ENCODE results near the gene MTG1.
"Not testable (repeated sequence)": the region's sequence is repeated elsewhere in the genome, so short reads cannot be mapped to it uniquely, and the experiment has no call there.

MTG1 gene

DNA sequence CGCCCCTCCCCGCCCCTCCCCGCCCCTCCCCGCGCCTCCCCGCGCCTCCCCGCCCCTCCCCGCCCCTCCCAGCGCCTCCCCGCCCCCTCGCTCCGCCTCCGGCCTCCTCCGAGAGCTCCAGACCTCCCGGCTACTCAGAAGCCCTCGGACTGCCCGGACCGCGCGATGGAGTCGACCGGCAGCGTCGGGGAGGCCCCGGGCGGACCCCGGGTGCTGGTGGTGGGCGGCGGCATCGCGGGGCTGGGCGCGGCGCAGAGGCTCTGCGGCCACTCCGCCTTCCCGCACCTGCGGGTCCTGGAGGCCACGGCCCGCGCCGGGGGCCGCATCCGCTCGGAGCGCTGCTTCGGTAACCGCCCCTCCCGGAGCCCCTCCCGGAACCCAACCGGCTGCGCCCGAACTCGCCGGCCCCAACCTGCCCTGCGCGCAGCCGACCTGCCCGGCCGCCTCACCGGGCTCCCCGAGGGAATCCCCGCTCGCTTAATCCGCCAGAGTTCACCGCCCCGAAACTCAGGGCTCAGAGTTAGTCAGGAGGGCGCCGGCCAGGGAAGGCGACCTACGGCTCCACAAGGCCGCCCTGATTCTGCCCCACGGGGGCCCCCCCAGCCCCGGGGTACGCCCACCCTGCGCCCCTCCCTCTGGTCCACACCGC is 14.7 kb upstream of the MTG1 start, which contains the start of gene PAOX:
PAOX (plus strand) TSS at position 111 of the 649 bp plus-strand sequence; CDS start at position 166, 55 bp downstream.
- no peak for DNase-seq

DNA sequence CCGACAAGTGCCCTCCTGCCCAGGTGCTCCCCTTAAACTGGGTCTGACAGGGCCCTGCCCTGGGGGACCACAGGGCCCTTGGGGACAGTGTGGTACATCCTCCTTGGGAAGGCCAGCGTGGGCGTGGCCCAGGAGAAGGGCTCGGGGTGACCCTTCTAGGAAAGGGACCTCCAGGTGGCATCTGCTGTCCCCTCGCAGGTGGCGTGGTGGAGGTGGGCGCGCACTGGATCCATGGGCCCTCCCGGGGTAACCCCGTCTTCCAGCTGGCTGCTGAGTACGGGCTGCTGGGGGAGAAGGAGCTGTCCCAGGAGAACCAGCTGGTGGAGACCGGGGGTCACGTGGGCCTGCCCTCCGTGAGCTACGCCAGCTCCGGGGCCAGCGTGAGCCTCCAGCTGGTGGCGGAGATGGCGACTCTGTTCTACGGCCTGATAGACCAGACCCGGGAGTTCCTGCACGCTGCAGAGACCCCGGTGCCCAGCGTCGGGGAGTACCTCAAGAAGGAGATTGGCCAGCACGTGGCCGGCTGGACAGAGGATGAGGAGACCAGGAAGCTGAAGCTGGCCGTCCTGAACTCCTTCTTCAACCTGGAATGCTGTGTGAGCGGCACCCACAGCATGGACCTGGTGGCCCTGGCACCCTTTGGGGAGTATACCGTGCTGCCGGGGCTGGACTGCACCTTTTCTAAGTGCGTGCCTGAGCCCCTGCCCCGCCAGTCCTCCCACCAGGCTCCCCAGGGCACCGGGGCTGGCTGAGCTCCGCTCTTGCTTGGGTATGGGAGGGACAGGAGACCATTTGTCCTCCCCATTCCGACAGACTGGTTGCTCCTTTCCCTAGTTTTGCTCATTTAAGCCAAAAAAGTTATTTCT is 13.9 kb upstream of the MTG1 start:
- no peak for DNase-seq

DNA sequence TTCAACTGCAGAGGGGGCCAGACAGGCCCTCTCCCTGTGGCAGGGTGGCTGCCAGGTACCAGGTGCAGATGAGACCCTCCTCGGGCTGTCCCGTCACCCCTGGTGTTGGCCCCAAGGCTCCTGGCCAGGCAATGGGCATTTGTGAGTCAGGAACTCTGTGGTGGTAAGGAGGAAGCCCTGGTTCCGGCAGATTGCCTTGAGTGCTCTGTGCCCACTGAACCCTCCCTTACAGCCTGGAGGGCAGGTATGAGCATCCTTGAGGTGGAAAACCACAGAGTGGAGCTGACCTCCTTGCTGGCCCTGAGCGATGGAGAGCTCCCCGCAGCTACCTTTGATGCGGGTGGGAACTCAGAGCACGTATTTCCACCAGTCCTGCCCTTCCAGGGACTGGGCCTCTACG is 12.9 kb upstream of the MTG1 start:
- DNase-seq, result no peak

DNA sequence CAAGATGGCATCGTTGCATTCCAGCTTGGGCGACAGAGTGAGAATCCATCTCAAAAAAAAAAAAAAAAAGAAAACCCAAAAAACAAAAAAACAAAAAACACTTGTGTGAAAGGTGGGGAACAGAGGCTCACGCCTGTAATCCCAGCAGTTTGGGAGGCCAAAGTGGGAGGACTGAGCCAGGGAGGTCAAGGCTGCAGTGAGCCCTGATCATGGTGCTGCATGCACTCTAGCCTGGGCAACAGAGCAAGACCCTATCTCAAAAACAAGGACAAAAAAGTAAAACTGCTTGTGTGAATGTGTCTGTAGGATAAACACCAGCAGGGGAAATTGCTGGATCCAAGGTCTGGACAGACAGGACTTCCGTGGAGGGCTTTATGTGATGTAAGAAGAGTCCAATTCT is 10.4 kb upstream of the MTG1 start:
- no peak for DNase-seq

DNA sequence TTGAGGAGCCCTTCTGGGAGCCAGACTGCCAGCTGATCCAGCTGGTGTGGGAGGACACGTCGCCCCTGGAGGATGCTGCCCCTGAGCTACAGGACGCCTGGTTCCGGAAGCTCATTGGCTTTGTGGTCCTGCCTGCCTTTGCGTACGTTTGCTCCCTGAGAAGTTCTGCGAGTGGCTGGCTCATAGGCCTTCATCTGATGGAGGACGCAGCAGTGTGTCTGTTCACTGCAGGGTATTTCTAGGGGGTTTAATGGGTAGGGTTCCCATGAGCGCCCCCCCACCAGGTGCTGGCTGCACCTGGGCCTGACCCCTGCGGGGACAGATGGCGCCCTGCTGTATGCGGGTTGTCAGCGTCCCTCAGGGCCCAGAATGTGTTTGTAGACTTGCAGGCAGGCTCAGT is 9.9 kb upstream of the MTG1 start:
- DNase-seq, result no peak

DNA sequence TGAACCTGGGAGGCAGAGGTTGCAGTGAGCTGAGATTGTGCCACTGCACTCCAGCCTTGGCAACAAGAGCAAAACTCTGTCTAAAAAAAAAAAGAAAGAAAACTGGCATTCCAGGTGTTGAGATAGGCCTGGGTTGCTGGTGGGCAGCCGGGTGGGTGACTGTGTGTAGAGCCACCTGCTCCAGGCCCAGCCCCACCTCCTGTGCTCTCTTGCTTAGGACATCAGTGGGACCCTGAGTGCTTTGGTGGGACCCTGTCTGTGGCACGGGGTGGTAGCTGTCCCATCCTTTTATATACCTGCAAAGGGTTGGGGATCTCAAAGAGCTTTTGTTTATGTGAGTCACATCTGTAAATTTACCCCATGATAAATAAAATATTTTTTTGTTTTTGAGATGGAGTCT is 8.7 kb upstream of the MTG1 start:
- no peak for DNase-seq

DNA sequence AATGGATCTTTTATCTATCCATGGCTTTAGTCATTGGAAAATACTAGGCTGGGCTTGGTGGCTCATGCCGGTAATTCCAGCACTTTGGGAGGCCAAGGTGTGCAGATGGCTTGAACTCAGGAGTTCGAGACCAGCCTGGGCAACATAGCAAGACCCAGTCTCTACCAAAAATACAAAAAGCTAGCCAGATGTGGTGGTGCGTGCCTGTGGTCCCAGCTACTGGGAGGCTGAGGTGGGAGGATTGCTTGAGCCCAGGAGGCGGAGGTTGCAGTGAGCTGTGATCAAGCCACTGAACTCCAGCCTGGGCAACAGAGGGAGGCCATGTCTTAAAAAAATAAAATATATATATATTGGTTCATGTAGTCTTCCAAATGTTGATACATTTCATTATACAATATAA is 7.0 kb upstream of the MTG1 start:
- not testable (repeated sequence) for DNase-seq

DNA sequence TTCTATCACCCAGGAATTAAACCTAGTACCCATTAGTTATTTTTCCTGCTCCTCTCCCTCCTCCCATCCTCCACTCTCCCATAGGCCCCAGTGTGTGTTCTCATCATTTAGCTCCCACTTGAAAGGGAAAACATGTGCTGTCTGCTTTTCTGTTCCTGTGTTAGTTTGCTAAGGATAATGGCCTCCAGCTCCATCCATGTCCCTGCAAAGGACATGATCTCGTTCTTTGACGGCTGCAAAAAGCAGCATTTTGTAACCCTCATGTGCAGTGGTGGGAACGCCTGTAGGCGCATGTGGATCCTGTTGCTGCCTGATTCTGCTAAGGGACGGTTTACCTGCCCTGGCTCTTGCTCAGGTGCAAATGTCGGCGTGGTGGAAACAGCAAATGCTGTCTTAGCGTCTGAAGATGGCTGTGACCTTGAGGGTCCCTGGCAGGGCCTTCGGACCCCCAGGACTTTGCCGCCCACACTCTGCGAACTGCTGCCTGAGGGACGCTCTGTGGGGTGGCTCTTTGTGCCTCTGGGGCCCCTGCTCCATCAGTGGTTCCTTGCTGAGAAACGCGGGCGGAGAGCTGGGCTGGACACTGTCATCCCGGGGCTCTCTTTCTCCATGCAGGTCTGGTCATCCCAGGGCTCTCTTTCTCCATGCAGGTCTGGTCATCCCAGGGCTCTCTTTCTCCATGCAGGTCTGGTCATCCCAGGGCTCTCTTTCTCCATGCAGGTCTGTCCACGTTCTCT is 5.6 kb upstream of the MTG1 start:
- DNase-seq, result no peak

DNA sequence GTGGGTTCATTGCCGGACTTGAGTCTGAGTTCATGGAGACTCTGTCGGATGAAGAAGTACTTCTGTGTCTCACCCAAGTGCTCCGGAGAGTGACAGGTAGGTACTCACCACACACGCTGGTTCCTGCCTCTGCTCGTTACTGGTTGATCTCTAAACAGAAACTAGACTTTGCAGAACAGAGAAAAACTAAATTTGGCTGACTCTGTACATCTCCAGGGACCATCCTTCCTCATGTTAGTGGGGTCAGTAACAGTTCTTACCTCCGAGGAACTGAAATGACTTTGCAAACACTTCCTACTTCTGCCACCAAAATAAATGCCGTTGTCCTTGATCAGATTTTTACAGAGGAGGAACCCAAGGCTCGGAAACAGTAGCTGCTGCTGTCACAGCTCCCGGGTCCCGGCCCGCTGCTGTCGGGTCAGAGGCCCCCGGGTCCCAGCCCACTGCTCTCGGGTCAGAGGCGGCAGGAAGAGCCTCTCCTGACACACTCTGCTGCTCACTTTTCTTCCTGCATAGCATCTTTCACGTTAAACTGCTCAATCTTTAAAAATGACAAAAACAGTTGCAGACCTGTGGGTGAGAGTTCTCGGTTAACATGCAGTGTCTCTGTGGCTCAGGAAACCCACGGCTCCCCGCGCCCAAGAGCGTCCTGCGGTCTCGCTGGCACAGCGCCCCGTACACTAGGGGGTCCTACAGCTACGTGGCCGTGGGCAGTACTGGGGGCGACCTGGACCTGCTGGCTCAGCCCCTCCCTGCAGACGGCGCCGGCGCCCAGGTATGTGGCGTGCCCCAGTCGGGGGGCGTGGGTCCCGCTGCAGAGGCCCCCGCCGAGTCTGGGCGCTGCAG is 4.8 kb upstream of the MTG1 start:
- DNase-seq, result no peak

DNA sequence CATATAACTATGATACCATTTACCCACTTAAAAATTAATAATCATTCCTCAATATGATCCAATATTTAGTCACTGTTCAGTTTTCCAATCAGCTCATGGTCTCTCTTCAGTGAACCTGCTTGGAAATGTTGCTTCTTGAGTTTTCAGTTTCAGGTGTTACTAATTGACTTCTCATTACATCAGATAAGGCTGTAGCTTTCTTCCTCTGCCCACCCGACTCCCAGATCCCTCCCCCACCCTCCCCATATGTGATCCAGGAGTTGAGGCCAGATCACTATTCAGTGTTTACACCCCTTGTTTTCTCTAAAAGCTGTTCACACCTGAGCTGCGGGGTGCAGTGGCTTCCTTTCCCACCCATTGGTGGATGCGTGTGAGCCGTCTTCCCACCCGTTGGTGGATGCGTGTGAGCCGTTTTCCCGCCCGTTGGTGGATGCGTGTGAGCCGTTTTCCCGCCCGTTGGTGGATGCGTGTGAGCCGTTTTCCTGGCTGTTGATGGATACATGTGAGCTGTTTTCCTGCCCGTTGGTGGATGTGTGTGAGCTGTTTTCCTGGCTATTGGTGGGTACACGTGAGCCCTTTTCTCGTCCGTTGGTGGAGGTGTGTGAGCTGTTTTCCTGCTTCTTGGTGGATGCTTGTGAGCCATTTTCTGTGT is 3.2 kb upstream of the MTG1 start:
- DNase-seq, result no peak

DNA sequence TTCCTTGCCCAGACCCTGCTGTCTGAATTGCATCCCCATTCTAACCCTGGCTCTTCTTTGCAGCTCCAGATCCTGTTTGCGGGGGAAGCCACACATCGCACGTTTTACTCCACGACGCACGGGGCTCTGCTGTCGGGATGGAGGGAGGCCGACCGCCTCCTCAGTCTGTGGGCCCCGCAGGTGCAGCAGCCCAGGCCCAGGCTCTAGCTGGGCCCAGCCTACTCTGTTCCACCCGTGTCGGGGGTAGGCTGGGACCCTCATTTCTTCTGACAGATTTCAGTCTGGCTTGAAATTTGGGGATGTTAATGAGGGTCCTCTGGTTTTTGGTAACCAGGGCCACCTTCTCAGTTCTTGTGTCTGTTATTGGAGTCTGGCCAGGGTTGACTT is 2.7 kb upstream of the MTG1 start:
- DNase-seq, result no peak

DNA sequence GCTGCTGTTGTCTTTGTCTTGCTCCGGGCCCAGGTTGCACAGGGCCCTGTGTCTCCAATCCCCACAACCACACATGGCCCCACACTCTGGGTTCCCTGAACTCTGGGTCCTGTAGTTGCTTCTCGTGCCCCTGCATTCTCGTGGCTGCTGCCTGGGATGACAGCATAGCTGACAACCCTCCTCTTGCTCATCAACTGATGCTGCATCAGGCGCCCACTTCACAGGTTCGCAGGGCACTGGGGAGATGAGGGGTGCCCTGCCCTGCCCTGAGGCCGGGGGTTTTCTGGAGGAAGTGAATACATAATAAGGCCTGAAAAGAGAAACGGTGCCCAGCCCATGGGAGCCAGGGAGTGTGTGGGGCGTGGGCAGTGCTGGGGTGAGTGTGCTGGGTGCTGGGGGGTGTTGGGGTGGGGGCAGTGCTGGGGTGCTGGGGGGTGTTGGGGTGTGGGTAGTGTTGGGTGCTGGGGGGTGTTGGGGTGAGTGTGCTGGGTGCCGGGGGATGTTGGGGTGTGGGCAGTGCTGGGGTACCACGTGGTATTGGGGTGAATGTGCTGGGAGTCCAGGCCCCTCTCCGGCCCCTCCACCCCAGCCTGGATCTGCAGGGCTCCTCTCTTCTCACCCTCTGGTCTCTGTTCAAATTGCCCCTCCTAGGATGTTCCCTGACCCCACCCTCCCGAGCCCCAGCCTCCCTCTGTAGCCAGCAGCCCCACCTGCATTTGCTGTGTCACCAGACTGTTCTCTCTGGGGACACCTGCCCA is 2.0 kb upstream of the MTG1 start:
- no peak for DNase-seq

DNA sequence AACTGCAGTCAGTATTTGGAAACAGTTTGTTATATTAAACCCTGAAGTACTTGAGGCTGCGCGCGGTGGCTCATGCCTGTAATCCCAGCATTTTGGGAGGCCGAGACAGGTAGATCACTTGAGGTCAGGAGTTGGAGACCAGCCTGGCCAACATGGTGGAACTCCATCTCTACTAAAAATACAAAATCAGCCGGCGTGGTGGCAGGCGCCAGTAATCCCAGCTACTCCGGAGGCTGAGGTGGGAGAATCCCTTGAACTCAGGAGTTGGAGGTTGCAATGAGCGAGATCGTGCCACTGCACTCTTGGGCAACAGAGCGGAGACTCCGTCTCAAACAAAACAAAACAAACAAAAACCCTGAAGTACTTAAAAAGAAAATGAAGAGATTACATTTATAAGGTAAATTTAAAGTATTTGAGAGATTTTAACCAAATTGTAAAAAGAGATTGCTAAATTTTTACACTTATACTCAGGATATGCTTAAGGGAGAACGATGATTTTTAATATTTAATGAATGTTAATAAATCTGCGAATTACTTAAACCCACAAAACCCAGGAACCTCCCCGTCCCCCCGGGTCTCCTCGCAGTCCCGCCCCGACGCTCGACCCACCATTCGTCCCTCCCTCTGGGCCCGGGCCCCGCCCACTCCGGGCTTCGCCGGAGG is 425 bp upstream of the MTG1 start:
- no peak for DNase-seq

DNA sequence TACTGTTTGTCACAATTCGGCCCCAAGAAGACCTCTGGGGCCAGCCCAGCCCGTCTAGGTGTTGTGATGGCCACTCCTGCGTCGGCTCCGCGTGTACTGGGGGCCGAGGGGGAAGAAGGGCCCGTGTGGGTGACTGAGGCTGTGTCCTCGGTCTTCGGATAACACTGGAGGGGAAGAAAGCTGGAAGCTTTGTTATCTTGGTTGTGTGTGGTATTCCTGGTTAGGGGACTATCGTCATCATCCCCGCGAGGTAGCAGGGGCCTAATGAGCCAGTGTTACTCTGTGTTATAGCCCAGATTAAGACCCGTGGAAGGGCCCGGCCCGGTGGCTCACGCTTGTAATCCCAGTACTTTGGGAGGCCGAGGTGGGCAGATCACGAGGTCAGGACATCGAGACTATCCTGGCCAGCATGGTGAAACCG is 854 bp downstream of the MTG1 start:
- DNase-seq, result no peak

DNA sequence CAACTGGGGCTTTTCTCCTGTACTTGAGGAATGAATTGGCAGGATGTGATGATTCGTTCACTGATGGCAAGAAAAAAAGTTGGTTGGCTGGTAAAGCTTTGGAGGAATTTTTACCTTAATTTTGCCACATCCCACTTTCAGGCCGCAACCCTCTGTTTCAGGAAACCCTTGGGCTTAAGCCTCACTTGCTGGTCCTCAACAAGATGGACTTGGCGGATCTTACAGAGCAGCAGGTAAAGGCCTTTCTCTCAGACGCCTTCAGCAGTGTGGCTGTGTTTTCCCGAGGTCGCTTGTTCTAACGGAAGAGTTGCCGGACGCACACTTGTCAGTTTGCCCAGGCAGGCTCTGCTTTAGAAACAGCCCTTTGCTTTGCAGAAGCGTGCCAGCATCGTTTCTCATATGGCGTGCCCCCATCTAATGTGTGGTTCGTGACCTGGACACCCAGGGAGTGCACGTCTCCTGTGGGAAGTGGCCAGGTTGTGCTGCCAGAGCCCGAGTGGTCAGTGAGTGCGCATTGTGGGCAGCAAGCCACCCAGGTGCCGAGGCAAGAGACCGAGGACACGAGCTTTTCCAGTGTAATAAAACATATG is 2.2 kb downstream of the MTG1 start:
- DNase-seq, result no peak

DNA sequence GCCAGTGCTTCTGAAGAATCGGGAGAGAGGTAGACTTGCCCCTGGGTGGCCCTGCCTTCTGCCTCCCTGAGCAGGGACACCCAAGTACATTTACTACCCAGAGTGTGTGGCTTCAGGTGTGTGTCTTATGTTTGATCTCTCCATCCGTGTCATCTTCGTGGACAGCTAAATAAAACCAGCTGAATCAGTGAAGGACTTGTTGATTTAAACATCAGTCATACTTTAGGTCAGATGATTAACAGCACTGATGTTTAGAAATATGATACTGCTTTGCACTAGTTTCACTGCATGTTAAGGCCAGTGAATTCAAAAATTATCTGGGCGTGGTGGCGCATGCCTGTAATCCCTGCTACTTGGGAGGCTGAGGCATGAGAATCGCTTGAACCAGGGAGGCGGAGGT is 4.0 kb downstream of the MTG1 start:
- DNase-seq, result no peak

DNA sequence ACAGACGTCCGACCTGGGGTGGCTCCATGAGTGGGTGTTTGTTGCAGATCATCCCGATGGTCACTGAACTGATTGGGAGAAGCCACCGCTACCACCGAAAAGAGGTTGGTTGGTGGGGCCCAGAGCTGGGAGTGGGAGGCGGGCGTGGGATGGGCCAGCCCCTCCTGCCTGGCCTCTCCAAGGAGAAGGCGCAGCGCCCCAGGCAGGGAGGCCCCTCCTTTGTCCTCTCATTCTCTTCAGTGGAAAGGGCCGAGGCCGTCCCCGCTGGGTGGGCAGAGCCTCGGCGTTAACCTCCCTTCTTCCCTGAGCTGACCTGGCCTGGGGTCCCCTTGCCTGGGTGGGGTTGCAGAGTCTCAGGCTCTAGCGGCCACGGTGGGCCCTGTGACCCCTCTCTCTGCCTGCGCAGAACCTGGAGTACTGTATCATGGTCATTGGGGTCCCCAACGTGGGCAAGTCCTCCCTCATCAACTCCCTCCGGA is 5.2 kb downstream of the MTG1 start:
- DNase-seq, result no peak

DNA sequence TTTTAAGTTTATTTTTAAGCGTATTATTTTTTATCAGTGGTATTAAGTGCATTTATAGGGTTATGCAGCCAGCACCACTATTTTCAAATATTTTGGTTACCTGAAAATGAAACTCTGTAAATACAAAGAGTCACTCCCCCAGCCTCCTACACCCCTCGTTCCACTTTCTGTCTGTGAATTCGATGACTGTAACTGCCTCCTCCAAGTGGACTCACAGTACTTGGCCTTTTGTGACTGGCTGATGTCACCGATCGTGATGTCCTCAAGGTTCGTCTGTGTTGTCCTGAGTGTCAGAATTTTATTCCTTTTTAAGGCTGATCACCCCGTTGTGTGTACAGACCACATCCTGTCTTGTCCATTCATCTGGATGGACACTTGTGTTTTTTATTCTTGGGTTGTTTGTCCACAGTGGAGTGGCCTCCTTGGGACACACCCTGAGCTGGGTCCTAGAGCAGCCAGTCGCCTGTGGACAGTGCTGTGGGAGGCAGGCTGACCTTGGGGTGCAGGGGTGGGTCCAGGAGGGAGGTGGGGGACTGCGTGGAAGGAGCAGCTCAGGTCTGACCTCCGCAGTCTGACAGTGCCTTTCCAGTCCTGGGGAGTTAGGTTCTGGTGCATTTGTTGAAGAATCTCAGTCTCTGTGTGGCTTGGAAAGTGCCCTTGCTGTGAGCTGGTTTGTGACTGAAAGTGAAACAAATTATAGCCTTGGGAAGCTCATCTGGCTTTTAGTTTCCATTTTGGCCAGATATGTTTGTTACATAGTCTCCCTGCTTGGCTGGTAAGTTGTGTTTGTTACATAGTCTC is 6.9 kb downstream of the MTG1 start:
- DNase-seq, result no peak

DNA sequence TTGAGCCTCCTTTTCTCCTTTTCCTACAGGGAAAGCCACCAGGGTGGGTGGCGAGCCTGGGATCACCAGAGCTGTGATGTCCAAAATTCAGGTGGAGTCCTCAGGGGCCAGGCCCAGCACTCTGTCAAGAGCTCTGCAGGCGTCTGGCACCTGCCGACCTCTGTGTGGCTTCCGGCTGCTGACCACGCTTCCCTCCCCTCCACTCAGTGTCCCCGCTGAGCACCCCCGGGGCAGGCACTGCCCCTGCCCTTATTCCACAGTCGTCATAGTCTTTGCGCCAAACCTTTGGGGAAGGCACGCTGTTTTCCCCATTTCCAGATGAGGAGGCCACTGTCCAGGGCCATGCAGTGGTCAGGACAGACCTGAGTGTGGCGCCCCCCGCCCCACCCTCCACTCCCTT is 7.5 kb downstream of the MTG1 start:
- DNase-seq, result no peak
